ENCODE measurements around the gene ZKSCAN8.
"Not testable (repeated sequence)": the region's sequence is repeated elsewhere in the genome, so short reads cannot be mapped to it uniquely, and the experiment has no call there.

ZKSCAN8 gene

DNA sequence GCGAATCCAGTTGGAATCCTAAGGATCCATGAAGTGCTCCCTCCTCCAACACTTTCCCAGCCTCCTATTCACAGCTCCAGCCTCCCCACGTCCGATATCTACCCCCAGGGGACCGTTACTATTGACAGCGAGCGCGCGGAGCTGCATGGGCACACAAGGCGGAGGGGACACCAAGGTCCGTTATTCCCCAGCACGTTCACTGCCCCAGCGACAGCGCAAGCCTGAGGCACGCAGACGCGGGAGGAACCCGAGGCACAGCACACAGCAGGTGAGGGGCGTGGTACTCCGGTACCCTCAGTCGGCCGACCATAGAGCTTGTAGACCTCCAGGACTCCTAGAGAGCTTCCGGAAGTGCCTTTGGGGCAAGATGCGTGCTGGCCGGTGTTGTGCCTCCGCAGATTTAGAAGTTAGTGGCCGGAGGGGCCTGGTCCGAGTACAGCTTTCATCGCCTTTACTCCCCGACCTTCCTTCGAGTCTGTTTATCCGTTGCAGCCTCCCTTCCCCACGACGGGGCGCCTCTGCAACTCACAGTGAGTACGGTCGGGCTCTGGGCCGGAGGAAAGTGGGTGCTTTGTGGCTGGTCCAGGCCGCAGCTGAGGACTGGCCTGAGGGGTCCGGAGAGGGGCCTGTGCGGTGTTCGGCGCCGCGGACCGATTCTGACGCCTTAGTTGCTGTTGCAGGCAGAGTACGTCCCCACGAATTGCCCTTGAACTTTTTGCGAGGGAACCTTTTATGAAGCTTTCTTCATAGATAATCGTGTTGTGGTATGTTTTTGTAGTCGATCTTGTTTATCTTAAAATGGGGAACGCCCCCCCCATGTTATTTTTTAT lies at the start of gene ZKSCAN8:
Gene ZKSCAN8 (plus strand): TSS at position 384 of the 830 bp plus-strand sequence. CDS start 6,525 bp downstream, outside the sequence.
- DNase-seq (ENCODE audit: low read depth, low spot score): peak; percentile 63

DNA sequence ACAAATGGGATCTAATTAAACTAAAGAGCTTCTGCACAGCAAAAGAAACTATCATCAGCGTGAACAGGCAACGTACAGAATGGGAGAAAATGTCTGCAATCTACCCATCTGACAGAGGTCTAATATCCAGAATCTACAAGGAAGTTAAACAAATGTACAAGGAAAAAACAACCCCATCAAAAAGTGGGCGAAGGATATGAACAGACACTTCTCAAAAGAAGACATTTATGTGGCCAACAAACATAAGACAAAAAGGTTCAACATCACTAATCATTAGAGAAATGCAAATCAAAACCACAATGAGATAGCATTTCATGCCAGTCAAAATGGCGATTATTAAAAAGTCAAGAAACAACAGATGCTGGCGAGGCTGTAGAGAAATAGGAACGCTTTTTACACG lies 39.5 kb upstream of the ZKSCAN8 start:
- DNase-seq (ENCODE audit: low read depth, low spot score): not testable (repeated sequence)

DNA sequence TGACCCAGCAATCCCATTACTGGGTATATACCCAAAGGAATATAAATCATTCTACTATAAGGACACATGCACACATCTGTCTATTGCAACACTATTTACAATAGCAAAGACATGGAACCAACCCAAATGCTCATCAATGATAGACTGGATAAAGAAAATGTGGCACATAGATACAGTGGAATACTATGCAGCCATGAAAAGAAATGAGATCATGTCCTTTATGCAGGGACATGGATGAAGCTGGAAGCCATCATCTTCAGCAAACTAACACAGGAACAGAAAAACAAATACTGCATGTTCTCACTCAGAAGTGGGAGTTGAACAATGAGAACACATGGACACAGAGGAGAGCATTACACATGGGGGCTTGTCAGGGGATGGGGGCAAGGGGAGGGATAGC lies 39.0 kb upstream of the ZKSCAN8 start:
- not testable (repeated sequence) for DNase-seq (ENCODE audit: low read depth, low spot score)

DNA sequence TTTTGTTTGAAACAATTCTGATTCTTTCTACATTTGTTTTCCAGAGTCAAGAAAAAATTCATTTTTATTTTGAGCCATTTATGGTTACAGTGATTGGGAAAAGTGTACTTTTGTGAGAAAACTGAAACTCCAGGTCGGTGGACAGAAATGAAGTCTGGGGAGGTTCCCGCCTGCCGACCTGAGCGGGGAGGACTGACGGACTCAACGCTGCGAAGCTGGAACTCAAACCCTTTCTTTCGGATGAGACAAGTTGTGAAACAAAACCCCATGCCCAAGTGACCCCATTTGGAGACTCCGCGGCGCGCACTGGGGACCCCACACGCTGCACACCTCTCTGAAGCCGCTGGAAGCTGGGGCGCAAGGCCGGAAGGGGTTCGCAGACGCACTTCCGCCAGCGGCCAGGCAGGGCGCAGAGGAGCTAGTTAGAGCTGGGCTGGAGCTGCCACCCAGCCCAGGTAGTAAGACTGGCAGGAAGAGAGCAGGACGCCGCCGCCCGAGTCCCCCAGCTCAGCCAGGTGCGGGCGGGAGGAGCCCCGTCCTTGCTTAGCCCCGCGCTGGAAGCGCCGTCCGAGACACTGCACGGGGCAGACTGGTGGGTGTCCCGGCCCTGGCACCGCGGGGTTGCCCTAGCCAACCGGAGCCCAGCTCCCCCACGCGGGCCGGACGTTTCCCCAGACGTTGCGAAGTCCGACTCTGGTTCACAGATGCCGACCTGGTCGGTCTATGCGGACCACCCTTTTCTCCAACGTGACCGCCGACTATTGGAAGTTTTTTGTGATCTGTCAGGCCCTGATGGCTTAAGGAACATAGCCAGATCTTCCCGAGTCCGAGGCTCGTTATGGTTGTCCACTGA lies 37.1 kb upstream of the ZKSCAN8 start:
- peak; percentile 41 for DNase-seq (ENCODE audit: low read depth, low spot score)

DNA sequence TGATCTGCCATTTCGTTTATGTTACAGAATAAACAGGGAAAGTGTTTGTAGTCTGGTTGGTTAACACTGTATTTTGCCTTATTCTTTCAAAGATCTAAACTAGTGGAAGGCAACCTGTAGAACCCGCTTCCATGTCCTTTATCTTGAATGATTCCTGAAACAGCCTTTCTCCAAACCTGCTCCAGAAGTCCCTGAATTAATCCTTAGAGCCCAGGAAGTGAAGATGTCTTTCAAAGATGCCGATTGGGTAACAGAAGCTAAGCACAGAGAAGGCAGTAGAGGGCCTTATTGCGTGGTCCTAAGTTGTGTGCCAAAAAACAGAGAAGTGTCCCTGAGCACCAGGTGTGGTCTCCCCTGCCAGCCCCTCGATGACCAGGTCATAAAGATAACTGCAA lies 36.4 kb upstream of the ZKSCAN8 start:
- no peak for DNase-seq (ENCODE audit: low read depth, low spot score)

- no peak for DNase-seq (ENCODE audit: low read depth, low spot score)
Observed at GRCh38 chr6:28107506-28107905, 34.2 kb upstream of the ZKSCAN8 start.

- no peak for DNase-seq (ENCODE audit: low read depth, low spot score)
Observed at GRCh38 chr6:28111964-28112363, 29.7 kb upstream of the ZKSCAN8 start.

DNA sequence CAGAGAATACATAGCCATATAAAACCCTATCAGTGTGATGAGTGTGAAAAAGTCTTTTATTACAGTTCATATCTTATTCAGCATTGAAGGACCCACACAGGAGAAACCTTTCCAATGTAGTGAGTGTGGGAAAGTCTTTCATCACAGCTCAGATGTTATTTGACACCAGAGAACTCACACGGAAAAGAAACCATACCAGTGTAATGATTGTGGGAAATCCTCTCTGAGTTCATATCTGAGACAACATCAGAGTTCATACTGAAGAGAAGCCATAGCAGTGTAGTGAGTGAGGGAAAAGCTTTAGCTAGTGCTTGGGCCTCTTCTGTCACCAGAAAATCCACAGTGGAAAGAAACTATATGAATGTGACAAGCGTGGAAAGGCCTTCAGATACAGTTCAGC lies 25.9 kb upstream of the ZKSCAN8 start:
- DNase-seq (ENCODE audit: low read depth, low spot score): no peak

- no peak for DNase-seq (ENCODE audit: low read depth, low spot score)
Observed at GRCh38 chr6:28117386-28118050, 24.2 kb upstream of the ZKSCAN8 start.

- no peak for DNase-seq (ENCODE audit: low read depth, low spot score)
Observed at GRCh38 chr6:28118217-28118616, 23.5 kb upstream of the ZKSCAN8 start.

- DNase-seq (ENCODE audit: low read depth, low spot score): no peak
Observed at GRCh38 chr6:28121876-28122275, 19.8 kb upstream of the ZKSCAN8 start.

DNA sequence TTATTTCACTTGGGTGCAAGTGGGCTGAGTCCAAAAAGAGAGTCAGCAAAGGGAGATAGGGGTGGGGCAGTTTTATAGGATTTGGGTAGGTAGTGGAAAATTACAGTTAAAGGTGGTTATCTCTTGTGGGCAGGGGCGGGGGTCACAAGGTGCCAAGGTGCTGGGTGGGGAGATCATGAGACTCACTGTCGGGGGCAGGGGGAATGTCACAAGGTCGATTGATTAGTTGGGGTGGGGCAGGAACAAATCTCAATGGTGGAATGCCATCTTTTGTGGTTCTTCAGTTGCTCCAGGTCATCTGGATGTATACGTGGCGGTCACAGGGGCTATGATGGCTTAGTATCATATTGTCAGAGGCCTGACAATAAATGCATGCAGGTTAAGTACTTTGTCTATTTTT lies 19.4 kb upstream of the ZKSCAN8 start:
- DNase-seq (ENCODE audit: low read depth, low spot score): not testable (repeated sequence)

DNA sequence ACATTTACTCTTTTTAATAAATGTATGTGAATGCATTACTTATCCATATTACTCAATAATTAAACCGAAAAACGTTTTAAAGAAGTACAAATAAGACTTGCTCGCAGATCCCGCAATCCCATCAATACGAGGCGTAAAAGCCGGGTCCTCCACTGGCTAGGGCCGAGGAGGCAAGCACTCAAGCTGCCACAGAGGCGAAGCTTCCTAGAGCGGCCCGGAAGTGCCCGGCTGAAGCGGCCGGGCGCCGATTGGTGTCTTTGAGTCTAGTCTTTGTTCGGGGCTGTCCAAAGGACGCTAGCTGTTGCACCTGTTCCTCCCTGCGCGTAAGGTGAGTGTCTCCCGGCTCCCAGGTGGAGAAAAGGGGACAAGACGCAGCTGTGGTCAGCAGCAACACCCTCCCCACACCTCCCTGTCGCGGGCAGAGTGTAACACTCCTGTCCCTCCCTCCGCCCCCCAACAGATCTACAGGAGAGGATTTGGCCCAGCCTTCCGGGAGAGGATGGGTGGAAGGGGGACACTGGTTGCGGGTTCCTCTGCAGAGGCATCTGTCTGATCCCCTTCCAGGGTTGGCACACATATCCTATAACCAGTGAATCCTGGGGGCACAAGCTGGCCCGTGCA lies 17.2 kb upstream of the ZKSCAN8 start, which contains the start of gene ZSCAN16:
Gene ZSCAN16 (plus strand): TSS at position 260 of the 621 bp plus-strand sequence. CDS start 835 bp downstream, outside the sequence.
- DNase-seq (ENCODE audit: low read depth, low spot score): peak; percentile 30

DNA sequence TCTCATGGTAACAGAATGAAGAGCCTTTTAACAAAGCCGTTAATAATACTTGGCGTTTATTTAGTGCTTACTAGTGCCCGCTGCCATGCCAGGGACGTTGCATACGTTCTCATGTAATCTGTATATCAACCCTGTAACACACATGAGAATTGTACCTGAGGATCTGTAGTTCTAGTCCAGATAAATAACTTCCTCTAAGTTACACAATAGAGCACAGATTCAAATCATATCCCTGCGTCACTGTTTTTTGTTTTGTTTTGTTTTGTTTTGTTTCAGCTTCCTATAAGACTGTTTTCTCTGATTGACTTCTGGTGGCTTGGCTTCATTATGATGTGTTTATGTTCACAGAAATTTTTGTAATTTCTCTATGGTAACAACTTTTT lies 16.7 kb upstream of the ZKSCAN8 start:
- DNase-seq (ENCODE audit: low read depth, low spot score): no peak

GRCh38 chr6:28125401-28125800 lies 16.3 kb upstream of the ZKSCAN8 start:
- DNase-seq (ENCODE audit: low read depth, low spot score): no peak

DNA sequence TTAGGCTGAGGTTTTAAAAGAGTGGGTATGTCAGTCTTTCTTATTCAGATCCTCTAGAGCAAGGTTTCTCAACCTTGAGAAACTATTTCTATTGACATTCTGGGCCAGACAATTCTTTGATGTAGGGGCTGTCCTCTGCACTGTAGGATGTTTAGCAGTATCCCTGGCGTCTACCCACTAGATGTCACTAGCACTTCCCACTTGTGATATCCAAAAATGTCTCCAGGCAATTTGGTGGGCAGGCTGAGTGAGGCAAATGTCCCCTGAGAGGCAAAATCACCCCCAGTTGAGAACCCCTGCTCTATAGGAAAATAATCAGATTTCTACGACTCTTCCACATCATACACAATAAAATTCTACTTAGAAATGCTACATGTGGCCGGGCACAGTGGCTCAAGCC lies 7.7 kb upstream of the ZKSCAN8 start:
- no peak for DNase-seq (ENCODE audit: low read depth, low spot score)

DNA sequence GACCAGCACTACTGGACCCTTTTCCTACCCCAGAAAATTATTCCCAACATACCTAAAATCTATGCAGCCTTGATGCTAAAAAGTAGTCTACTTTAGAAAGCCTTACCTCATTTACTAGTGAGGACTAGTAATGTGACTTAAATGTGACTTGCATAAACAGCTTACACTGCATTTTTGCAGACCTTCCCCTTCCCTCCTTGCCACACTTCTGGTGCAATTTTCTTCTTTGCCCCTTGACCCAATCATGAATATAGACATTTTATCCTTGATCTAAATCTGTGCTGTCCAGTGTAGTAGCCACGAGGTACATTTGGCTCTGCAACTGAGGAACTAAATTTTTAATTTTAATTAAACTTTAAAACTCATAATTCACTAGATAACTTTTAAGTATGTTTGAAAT lies 7.0 kb upstream of the ZKSCAN8 start:
- no peak for DNase-seq (ENCODE audit: low read depth, low spot score)

DNA sequence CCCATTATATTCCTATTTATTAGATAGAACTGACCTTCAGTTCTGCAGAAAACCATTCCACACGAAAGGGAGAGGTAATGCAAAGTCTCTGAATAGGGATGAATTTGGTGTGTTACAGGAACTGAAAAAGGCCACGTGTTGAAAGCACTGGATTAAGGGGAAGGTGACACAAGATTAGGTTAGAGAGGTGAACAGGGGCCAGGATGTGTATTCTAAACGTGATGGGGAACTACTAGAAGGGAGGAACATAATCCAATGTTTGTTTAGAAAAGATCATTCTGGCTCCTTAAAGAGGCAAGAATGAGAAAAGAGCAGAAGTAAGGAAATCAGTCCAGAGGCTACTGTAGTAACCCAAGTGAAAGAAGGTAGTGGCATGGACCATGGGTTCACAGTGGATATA lies 6.3 kb upstream of the ZKSCAN8 start:
- no peak for DNase-seq (ENCODE audit: low read depth, low spot score)

- peak; percentile 71 for DNase-seq (ENCODE audit: low read depth, low spot score)
Observed at GRCh38 chr6:28136585-28137504, 4.8 kb upstream of the ZKSCAN8 start.

- DNase-seq (ENCODE audit: low read depth, low spot score): no peak
Observed at GRCh38 chr6:28137505-28137981, 4.1 kb upstream of the ZKSCAN8 start.
